Occipital lobe (tissue), 3 donors: ENCODE data around the gene POTEI. TPM values are rescaled to one million over a fixed set of nuclear protein-coding genes. Genes with fewer than 3 reads are reported as not detected.
"Not testable (repeated sequence)": the region's sequence is repeated elsewhere in the genome, so short reads cannot be mapped to it uniquely, and the experiment has no call there.

ENCODE experiments used
- DNase-seq: peaks from one replicate; lab custom pipeline; 2025; lab: John Stamatoyannopoulos, UW
- small RNA-seq: library from RNA; depleted of rRNA; stranded (forward); fragments of <200 nt; gene quantifications from one replicate; pipeline ENCODE3, GENCODE V24; 2014
- total RNA-seq: library from RNA; depleted of rRNA; stranded (reverse); fragments of >200 nt; gene quantifications from one replicate; pipeline ENCODE4 v1.2.3, GENCODE V29; 2014

POTEI gene
- total RNA-seq, 1 donor from 2014 or later = not detected

DNA sequence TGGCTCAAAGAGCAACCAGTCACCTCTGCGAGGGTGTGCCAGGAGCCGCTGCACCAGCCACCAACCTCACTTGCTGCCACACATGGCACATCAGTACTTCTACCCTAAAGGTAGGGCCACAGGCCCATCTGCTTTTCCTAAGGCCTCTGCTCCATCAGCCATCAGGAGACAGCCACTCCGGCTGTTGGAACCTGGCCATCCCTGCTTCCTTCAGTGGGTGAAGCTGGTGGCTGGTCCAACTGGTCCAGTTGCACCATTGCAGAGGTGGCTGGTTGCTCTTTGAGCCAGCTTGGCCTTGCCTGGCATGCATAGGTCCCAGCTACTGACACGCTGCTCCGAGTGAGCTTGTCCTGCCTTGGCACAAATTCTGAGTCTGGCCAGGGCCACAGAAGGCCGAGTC lies 53.7 kb downstream of the POTEI start:
- not testable (repeated sequence) for DNase-seq

GRCh38 chr2:130454712-130455083 lies 54.4 kb downstream of the POTEI start:
- not testable (repeated sequence) for DNase-seq

- DNase-seq = not testable (repeated sequence)
Observed at GRCh38 chr2:130453955-130454711, 55.0 kb downstream of the POTEI start.

DNA sequence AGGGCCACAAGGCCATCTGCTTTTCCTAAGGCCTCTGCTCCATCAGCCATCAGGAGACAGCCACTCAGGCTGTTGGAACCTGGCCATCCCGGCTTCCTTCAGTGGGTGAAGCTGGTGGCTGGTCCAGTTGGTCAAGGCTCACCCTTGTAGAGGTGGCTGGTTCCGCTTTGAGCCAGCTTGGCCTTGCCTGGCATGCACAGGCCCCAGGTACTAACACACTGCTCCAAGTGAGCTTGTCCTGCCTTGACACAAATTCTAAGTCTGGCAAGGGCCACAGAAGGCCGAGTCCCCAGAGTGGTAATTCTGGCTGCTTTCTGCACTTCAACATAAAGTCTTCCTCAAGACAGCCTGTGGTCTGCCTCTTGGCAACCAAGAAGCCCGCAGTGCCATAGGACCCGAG lies 56.2 kb downstream of the POTEI start:
- not testable (repeated sequence) for DNase-seq

GRCh38 chr2:130451823-130452222 lies 57.3 kb downstream of the POTEI start:
- DNase-seq = not testable (repeated sequence)

- not testable (repeated sequence) for DNase-seq
Observed at GRCh38 chr2:130451278-130451677, 57.9 kb downstream of the POTEI start.

- not testable (repeated sequence) for DNase-seq
Observed at GRCh38 chr2:130450366-130450765, 58.8 kb downstream of the POTEI start.

- DNase-seq = peak; percentile 56
Observed at GRCh38 chr2:130427631-130428030, 81.5 kb downstream of the POTEI start.

- DNase-seq = not testable (repeated sequence)
Observed at GRCh38 chr2:130418845-130419244, 90.3 kb downstream of the POTEI start.

DNA sequence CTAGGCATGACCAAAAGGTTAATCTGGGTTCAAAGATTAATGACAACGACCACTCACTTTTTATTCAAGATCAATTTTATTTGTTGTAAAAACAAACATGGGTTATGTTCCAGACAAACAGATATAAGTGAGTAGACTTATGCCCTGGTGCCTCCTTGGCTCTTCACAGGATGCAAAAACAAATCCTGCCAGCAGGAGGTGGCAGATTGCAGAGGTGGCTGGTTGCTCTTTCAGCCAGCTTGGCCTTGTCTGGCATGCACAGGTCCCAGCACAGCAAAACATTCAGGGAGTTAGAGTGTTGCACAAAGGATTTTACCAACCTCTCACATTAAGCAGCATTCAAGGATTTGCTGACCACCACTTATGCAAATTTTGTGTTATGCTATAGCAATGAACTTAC lies 92.4 kb downstream of the POTEI start:
- not testable (repeated sequence) for DNase-seq

Small RNAs within 50 kb of the gene (small RNA-seq; reads per million reads assigned to genes)
- not detected for gene RF00017
- gene RNU6-473P = not detected

Other genes with a start within 250 kb of the POTEI start
- 36.7 TPM for gene IMP4, start 166.4 kb downstream of the POTEI start, total RNA-seq
- 16.7 TPM for gene PTPN18, start 153.3 kb downstream of the POTEI start, total RNA-seq
- not detected for gene CFC1B, start 11.9 kb upstream of the POTEI start, total RNA-seq
- gene CFC1, start 90.2 kb upstream of the POTEI start, total RNA-seq = not detected
- gene POTEJ, start 102.1 kb upstream of the POTEI start, total RNA-seq = not detected
- gene GPR148, start 219.7 kb upstream of the POTEI start, total RNA-seq = 0.31 TPM
- gene AMER3, start 246.2 kb upstream of the POTEI start, total RNA-seq = 32.8 TPM